Endodermal cell (in vitro differentiated cells): ENCODE measurements around the gene KRT9. TPM values are rescaled to one million over a fixed set of nuclear protein-coding genes. Genes with fewer than 3 reads are reported as not detected.
A peak's percentile ranks its signal among the peaks of the same experiment; 100 is the strongest.
"Not testable (repeated sequence)": the region's sequence is repeated elsewhere in the genome, so short reads cannot be mapped to it uniquely, and the experiment has no call there.

Experiments used
- DNase-seq: peaks from one replicate; pipeline ENCODE4 v3.0.0-alpha.2; 2017
- H3K27ac ChIP-seq: 2 replicates; pipeline ENCODE4 v1.5.1; 2013; ENCODE audit warnings: mild to moderate bottlenecking, low read depth, low read length, moderate library complexity
- H3K27me3 ChIP-seq: 2 replicates; pipeline ENCODE4 v1.6.1; 2013; ENCODE audit warnings: mild to moderate bottlenecking, low read length, moderate library complexity; ENCODE audit not compliant: insufficient read depth, control insufficient read depth, poor library complexity, severe bottlenecking
- H3K36me3 ChIP-seq: 2 replicates; pipeline ENCODE4 v1.7.0; 2013; ENCODE audit warnings: mild to moderate bottlenecking, low read length, moderate library complexity; ENCODE audit not compliant: control insufficient read depth, insufficient read depth
- H3K4me1 ChIP-seq: one replicate; pipeline ENCODE4 v1.7.0; 2013; ENCODE audit warnings: low read length; ENCODE audit not compliant: control insufficient read depth, insufficient read depth
- H3K4me3 ChIP-seq: 2 replicates; pipeline ENCODE4 v1.5.1; 2013; ENCODE audit warnings: mild to moderate bottlenecking, low read length, moderate library complexity
- H3K9ac ChIP-seq: 2 replicates; pipeline ENCODE4 v1.6.1; 2013; ENCODE audit warnings: mild to moderate bottlenecking, low read length, moderate library complexity; ENCODE audit not compliant: poor library complexity, severe bottlenecking; ENCODE audit errors: extremely low read depth
- H3K9me3 ChIP-seq: 2 replicates; pipeline ENCODE4 v1.6.1; 2013; ENCODE audit warnings: mild to moderate bottlenecking, low read length, moderate library complexity; ENCODE audit not compliant: control insufficient read depth
- H3K27ac Mint-ChIP-seq: 2 replicates; pipeline ENCODE4 v1.8.0; 2020; ENCODE audit warnings: mixed read lengths
- H3K27me3 Mint-ChIP-seq: 2 replicates; pipeline ENCODE4 v1.8.0; 2021; ENCODE audit warnings: mild to moderate bottlenecking, mixed read lengths; ENCODE audit not compliant: insufficient read depth
- H3K36me3 Mint-ChIP-seq: 2 replicates; pipeline ENCODE4 v1.8.0; 2020; ENCODE audit warnings: low read depth, mixed read lengths
- H3K4me1 Mint-ChIP-seq: 2 replicates; pipeline ENCODE4 v1.8.0; 2020; ENCODE audit warnings: mixed read lengths
- H3K4me3 Mint-ChIP-seq: 2 replicates; pipeline ENCODE4 v1.8.0; 2020; ENCODE audit warnings: mild to moderate bottlenecking, moderate library complexity, mixed read lengths
- H3K9me3 Mint-ChIP-seq: 2 replicates; pipeline ENCODE4 v1.8.0; 2020; ENCODE audit warnings: mild to moderate bottlenecking, mixed read lengths
- CTCF ChIP-seq: fragments of 200-600 bp; sonication (generic); conservative IDR thresholded peaks from 2 replicates; pipeline ENCODE4 v1.5.0; 2021; ENCODE audit warnings: antibody characterized with exemption, mild to moderate bottlenecking
- WGBS, 2 experiments: methylation state at CpG; one replicate each; pipeline versions ENCODE4 v1.1.5 to v1.1.7; 2013; ENCODE audit warnings: missing lambda C conversion rate in 2 of 2, mixed read lengths in 1 of 2; ENCODE audit not compliant: insufficient coverage in 1 of 2, insufficient read length in 1 of 2; 5-methylcytosine and 5-hydroxymethylcytosine counted together
- total RNA-seq, 2 donors: library from RNA; stranded (reverse); fragmentation: NEBNext Ultra II Directional in 1 of 2; extraction: Animal tissue kit (Norgen Biotek cat#: 25700) in 1 of 2; gene quantifications; 2 replicates in 1 of 2; 3 replicates in 1 of 2; pipeline ENCODE4 v1.2.1, GENCODE V29; 2021

Gene KRT9
- total RNA-seq, 2 donors from 2014 or later, result not detected

- 91 to 95% methylated on average over 18 to 33 of the region's 33 CpGs for WGBS, 2 experiments
- Mint-ChIP-seq H3K27me3 (peaks cover 32% of the 10 kb centered on the region), H3K9me3 (no peaks in the 10 kb centered on the region), H3K27ac (no peak overlapping the region), H3K36me3 (no peaks in the 10 kb centered on the region), H3K4me1 (peaks cover 16% of the 10 kb centered on the region), H3K4me3 (no peak overlapping the region)
- Histone ChIP-seq H3K9ac (no peak overlapping the region), H3K9me3 (no peaks in the 10 kb centered on the region), H3K4me3 (no peak overlapping the region), H3K27ac (no peak overlapping the region), H3K4me1 (peaks cover 4% of the 10 kb centered on the region), H3K27me3 (no peaks in the 10 kb centered on the region), H3K36me3 (no peaks in the 10 kb centered on the region)
- peak; percentile 53 for TF ChIP-seq CTCF
- DNase-seq, result no peak
Observed at GRCh38 chr17:41583137-41584127, 11.6 kb upstream of the KRT9 start.

- H3K27ac Mint-ChIP-seq, H3K27ac ChIP-seq, H3K9me3 Mint-ChIP-seq, H3K36me3 ChIP-seq, H3K36me3 Mint-ChIP-seq, H3K27me3 ChIP-seq, H3K4me1 ChIP-seq, H3K9me3 ChIP-seq, DNase-seq, H3K9ac ChIP-seq, H3K4me3 Mint-ChIP-seq, H3K4me3 ChIP-seq: not testable (repeated sequence)
- WGBS, 2 experiments, result 87% methylated on average over 13 of the region's 13 CpGs; no CpG with 5 or more reads in 1 of the 2 experiments
- Mint-ChIP-seq H3K27me3 (peaks cover 35% of the 10 kb centered on the region), H3K4me1 (peaks cover 16% of the 10 kb centered on the region)
Observed at GRCh38 chr17:41582061-41582968, 10.5 kb upstream of the KRT9 start.

- H3K9ac ChIP-seq, result no peak overlapping the region
- Mint-ChIP-seq H3K27ac (no peak overlapping the region), H3K9me3 (no peaks in the 10 kb centered on the region), H3K27me3 (peaks cover 33% of the 10 kb centered on the region), H3K36me3 (no peaks in the 10 kb centered on the region), H3K4me3 (no peak overlapping the region), H3K4me1 (peaks cover 16% of the 10 kb centered on the region)
- no peak overlapping the region for H3K4me3 ChIP-seq
- no peak overlapping the region for H3K27ac ChIP-seq
- no peak for TF ChIP-seq CTCF
- H3K36me3 ChIP-seq, result no peaks in the 10 kb centered on the region
- H3K4me1 ChIP-seq, result peaks cover 4% of the 10 kb centered on the region
- DNase-seq, result no peak
- H3K27me3 ChIP-seq, result no peaks in the 10 kb centered on the region
- 86 to 91% methylated on average over 4 of the region's 4 CpGs for WGBS, 2 experiments
- no peaks in the 10 kb centered on the region for H3K9me3 ChIP-seq
Observed at GRCh38 chr17:41581366-41582060, 9.7 kb upstream of the KRT9 start.
